Measurements from ENCODE around the gene POLR3C. TPM values are rescaled to one million over a fixed set of nuclear protein-coding genes. Genes with fewer than 3 reads are reported as not detected.

The POLR3C gene
- total and polyA plus RNA-seq, 2 experiments from 2014 or later = 15.1 to 23.9 TPM

DNA sequence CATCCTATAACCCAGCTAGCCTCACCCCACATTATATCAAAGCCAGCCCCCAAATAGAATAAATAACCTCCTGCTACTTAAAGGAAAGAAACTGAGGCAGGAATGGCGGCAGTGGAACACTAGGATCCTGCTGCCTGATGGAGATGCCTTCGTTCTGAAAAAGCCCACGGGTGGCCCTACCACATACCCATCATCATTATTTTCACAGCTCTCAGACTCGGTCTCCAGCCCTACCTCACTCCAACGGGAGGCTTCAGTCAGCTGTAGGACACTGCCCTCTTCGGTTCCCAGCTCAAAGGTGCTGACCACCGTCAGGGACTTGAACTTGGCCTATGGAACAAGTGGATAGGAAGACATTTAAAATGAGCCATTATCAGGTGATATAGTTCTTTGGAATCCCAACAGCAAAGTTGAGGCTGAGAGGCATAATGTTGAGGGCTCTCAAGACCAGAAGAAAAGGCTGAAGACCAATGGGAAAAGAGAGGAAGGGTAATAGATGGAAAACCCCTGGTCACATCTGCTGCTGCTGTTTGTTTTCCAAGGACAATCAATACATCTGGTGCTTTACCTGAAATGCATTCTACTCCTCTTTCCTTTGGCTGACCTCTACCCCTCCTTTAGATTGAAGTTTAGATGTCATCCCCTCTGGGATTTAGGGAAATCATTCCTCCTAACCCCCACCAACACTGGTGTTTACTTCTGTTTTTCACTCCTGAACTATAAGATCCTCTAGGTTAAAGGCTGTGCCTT is 69.5 kb downstream of the POLR3C start:
- TF ChIP-seq CREB1 (CRISPR knock-in tag; IDR thresholded peaks at IDR 0.05; ENCODE audit: low read depth) (no peak), ZNF114 (CRISPR knock-in tag; IDR thresholded peaks at IDR 0.05) (no peak), EZH2 (IDR thresholded peaks at IDR 0.05; ENCODE audit: low read depth, unreplicated experiment) (no peak), ZNF331 (CRISPR knock-in tag; IDR thresholded peaks at IDR 0.05; ENCODE audit: low read depth) (no peak), NANOG (IDR thresholded peaks at IDR 0.05; ENCODE audit: borderline replicate concordance) (no peak), JUNB (IDR thresholded peaks at IDR 0.05; ENCODE audit: unreplicated experiment) (no peak), STAT1 (IDR thresholded peaks at IDR 0.05; ENCODE audit: unreplicated experiment) (no peak), POLR2AphosphoS5 (IDR thresholded peaks at IDR 0.05; ENCODE audit: low read depth) (no peak), EZH2phosphoT487 (IDR thresholded peaks at IDR 0.05; ENCODE audit: unreplicated experiment) (no peak)
- TF ChIP-seq, protein P1, sequence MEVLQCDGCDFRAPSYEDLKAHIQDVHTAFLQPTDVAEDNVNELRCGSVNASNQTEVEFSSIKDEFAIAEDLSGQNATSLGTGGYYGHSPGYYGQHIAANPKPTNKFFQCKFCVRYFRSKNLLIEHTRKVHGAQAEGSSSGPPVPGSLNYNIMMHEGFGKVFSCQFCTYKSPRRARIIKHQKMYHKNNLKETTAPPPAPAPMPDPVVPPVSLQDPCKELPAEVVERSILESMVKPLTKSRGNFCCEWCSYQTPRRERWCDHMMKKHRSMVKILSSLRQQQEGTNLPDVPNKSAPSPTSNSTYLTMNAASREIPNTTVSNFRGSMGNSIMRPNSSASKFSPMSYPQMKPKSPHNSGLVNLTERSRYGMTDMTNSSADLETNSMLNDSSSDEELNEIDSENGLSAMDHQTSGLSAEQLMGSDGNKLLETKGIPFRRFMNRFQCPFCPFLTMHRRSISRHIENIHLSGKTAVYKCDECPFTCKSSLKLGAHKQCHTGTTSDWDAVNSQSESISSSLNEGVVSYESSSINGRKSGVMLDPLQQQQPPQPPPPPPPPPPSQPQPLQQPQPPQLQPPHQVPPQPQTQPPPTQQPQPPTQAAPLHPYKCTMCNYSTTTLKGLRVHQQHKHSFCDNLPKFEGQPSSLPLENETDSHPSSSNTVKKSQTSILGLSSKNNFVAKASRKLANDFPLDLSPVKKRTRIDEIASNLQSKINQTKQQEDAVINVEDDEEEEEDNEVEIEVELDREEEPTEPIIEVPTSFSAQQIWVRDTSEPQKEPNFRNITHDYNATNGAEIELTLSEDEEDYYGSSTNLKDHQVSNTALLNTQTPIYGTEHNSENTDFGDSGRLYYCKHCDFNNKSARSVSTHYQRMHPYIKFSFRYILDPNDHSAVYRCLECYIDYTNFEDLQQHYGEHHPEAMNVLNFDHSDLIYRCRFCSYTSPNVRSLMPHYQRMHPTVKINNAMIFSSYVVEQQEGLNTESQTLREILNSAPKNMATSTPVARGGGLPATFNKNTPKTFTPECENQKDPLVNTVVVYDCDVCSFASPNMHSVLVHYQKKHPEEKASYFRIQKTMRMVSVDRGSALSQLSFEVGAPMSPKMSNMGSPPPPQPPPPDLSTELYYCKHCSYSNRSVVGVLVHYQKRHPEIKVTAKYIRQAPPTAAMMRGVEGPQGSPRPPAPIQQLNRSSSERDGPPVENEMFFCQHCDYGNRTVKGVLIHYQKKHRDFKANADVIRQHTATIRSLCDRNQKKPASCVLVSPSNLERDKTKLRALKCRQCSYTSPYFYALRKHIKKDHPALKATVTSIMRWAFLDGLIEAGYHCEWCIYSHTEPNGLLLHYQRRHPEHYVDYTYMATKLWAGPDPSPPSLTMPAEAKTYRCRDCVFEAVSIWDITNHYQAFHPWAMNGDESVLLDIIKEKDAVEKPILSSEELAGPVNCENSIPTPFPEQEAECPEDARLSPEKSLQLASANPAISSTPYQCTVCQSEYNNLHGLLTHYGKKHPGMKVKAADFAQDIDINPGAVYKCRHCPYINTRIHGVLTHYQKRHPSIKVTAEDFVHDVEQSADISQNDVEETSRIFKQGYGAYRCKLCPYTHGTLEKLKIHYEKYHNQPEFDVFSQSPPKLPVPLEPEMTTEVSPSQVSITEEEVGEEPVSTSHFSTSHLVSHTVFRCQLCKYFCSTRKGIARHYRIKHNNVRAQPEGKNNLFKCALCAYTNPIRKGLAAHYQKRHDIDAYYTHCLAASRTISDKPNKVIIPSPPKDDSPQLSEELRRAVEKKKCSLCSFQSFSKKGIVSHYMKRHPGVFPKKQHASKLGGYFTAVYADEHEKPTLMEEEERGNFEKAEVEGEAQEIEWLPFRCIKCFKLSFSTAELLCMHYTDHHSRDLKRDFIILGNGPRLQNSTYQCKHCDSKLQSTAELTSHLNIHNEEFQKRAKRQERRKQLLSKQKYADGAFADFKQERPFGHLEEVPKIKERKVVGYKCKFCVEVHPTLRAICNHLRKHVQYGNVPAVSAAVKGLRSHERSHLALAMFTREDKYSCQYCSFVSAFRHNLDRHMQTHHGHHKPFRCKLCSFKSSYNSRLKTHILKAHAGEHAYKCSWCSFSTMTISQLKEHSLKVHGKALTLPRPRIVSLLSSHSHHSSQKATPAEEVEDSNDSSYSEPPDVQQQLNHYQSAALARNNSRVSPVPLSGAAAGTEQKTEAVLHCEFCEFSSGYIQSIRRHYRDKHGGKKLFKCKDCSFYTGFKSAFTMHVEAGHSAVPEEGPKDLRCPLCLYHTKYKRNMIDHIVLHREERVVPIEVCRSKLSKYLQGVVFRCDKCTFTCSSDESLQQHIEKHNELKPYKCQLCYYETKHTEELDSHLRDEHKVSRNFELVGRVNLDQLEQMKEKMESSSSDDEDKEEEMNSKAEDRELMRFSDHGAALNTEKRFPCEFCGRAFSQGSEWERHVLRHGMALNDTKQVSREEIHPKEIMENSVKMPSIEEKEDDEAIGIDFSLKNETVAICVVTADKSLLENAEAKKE (CRISPR knock-in tag; IDR thresholded peaks at IDR 0.05) = no peak
- TF ChIP-seq, protein P2, sequence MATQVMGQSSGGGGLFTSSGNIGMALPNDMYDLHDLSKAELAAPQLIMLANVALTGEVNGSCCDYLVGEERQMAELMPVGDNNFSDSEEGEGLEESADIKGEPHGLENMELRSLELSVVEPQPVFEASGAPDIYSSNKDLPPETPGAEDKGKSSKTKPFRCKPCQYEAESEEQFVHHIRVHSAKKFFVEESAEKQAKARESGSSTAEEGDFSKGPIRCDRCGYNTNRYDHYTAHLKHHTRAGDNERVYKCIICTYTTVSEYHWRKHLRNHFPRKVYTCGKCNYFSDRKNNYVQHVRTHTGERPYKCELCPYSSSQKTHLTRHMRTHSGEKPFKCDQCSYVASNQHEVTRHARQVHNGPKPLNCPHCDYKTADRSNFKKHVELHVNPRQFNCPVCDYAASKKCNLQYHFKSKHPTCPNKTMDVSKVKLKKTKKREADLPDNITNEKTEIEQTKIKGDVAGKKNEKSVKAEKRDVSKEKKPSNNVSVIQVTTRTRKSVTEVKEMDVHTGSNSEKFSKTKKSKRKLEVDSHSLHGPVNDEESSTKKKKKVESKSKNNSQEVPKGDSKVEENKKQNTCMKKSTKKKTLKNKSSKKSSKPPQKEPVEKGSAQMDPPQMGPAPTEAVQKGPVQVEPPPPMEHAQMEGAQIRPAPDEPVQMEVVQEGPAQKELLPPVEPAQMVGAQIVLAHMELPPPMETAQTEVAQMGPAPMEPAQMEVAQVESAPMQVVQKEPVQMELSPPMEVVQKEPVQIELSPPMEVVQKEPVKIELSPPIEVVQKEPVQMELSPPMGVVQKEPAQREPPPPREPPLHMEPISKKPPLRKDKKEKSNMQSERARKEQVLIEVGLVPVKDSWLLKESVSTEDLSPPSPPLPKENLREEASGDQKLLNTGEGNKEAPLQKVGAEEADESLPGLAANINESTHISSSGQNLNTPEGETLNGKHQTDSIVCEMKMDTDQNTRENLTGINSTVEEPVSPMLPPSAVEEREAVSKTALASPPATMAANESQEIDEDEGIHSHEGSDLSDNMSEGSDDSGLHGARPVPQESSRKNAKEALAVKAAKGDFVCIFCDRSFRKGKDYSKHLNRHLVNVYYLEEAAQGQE (IDR thresholded peaks at IDR 0.05; ENCODE audit: unreplicated experiment) = no peak
- TF ChIP-seq, protein P3, sequence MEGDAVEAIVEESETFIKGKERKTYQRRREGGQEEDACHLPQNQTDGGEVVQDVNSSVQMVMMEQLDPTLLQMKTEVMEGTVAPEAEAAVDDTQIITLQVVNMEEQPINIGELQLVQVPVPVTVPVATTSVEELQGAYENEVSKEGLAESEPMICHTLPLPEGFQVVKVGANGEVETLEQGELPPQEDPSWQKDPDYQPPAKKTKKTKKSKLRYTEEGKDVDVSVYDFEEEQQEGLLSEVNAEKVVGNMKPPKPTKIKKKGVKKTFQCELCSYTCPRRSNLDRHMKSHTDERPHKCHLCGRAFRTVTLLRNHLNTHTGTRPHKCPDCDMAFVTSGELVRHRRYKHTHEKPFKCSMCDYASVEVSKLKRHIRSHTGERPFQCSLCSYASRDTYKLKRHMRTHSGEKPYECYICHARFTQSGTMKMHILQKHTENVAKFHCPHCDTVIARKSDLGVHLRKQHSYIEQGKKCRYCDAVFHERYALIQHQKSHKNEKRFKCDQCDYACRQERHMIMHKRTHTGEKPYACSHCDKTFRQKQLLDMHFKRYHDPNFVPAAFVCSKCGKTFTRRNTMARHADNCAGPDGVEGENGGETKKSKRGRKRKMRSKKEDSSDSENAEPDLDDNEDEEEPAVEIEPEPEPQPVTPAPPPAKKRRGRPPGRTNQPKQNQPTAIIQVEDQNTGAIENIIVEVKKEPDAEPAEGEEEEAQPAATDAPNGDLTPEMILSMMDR (conservative IDR thresholded peaks at IDR 0.05; ENCODE audit: low read depth in 2 of 2) = no peak
- TF ChIP-seq, protein P4, sequence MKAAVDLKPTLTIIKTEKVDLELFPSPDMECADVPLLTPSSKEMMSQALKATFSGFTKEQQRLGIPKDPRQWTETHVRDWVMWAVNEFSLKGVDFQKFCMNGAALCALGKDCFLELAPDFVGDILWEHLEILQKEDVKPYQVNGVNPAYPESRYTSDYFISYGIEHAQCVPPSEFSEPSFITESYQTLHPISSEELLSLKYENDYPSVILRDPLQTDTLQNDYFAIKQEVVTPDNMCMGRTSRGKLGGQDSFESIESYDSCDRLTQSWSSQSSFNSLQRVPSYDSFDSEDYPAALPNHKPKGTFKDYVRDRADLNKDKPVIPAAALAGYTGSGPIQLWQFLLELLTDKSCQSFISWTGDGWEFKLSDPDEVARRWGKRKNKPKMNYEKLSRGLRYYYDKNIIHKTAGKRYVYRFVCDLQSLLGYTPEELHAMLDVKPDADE (IDR thresholded peaks at IDR 0.05) = no peak
- Histone ChIP-seq H3K4me2 (no peak overlapping the region), H3F3A (replicated peaks; ENCODE audit: low read depth) (no peaks in the 10 kb centered on the region), H3K4me3 (no peak overlapping the region), H4K20me1 (replicated peaks; ENCODE audit: insufficient read depth) (no peaks in the 10 kb centered on the region), H3K4me1 (ENCODE audit: insufficient read depth) (peaks cover 3% of the 10 kb centered on the region; the same call in 1 of the 2 replicates), H3K9me2 (ENCODE audit: insufficient read depth) (no peaks in the 10 kb centered on the region), H3K27me3 (ENCODE audit: insufficient read depth) (no peaks in the 10 kb centered on the region), H3K27ac (ENCODE audit: low read depth) (no peak overlapping the region), H3K36me3 (ENCODE audit: insufficient read depth) (no peaks in the 10 kb centered on the region), H3K79me2 (replicated peaks; ENCODE audit: insufficient read depth) (no peaks in the 10 kb centered on the region), H2AFZ (no peak overlapping the region)
- no peaks in the 10 kb centered on the region; the same call in 2 of the 3 replicates for H3K9me3 Mint-ChIP-seq
- no peak overlapping the region for H3K27ac Mint-ChIP-seq
- ATAC-seq (no peak), DNase-seq (ENCODE audit: low spot score) (no peak)
- no peaks in the 10 kb centered on the region for H3K36me3 Mint-ChIP-seq (ENCODE audit: low read depth)
- H3K4me3 Mint-ChIP-seq = no peak overlapping the region
- peaks cover 6% of the 10 kb centered on the region; the same call in 2 of the 3 replicates for H3K4me1 Mint-ChIP-seq
- H3K27me3 Mint-ChIP-seq (ENCODE audit: insufficient read depth, low read depth, poor library complexity) = peaks cover 10% of the 10 kb centered on the region

Measured in GM23338 (cell line).